GM21717 (cell line): ENCODE data around the gene NPAP1.
"Not testable (repeated sequence)": the region's sequence is repeated elsewhere in the genome, so short reads cannot be mapped to it uniquely, and the experiment has no call there.

Source experiments
- ATAC-seq: cut with Tn5 transposase; IDR thresholded peaks from one replicate; pipeline ENCODE4 v1.9.1; 2021; ENCODE audit warnings: mild to moderate bottlenecking, moderate library complexity; ENCODE audit not compliant: unreplicated experiment

NPAP1 gene

GRCh38 chr15:24675332-24676144 lies at the start of gene NPAP1:
Gene NPAP1, plus strand, starts transcription at chr15:24675775. Its CDS starts 93 bp downstream, at chr15:24675868.
- no peak for ATAC-seq

GRCh38 chr15:24627443-24627842 lies 48.1 kb upstream of the NPAP1 start:
- ATAC-seq = no peak

- no peak for ATAC-seq
Observed at GRCh38 chr15:24633082-24633481, 42.5 kb upstream of the NPAP1 start.

GRCh38 chr15:24639412-24639811 lies 36.2 kb upstream of the NPAP1 start:
- not testable (repeated sequence) for ATAC-seq

GRCh38 chr15:24645627-24646026 lies 29.9 kb upstream of the NPAP1 start:
- ATAC-seq = no peak

GRCh38 chr15:24659622-24660021 lies 16.0 kb upstream of the NPAP1 start:
- ATAC-seq = no peak

- ATAC-seq = no peak
Observed at GRCh38 chr15:24662991-24663390, 12.6 kb upstream of the NPAP1 start.

- no peak for ATAC-seq
Observed at GRCh38 chr15:24676431-24676830, 856 bp downstream of the NPAP1 start.

GRCh38 chr15:24678485-24678884 lies 2.9 kb downstream of the NPAP1 start:
- ATAC-seq = no peak

- ATAC-seq = no peak
Observed at GRCh38 chr15:24682002-24682401, 6.4 kb downstream of the NPAP1 start.

GRCh38 chr15:24682905-24683304 lies 7.3 kb downstream of the NPAP1 start:
- ATAC-seq = not testable (repeated sequence)

GRCh38 chr15:24683736-24684135 lies 8.2 kb downstream of the NPAP1 start:
- no peak for ATAC-seq

- no peak for ATAC-seq
Observed at GRCh38 chr15:24684313-24684712, 8.7 kb downstream of the NPAP1 start.

- no peak for ATAC-seq
Observed at GRCh38 chr15:24696201-24696600, 20.6 kb downstream of the NPAP1 start.

- ATAC-seq = no peak
Observed at GRCh38 chr15:24696842-24697241, 21.3 kb downstream of the NPAP1 start.

GRCh38 chr15:24718289-24719082 lies 42.9 kb downstream of the NPAP1 start:
- no peak for ATAC-seq

GRCh38 chr15:24729760-24730159 lies 54.2 kb downstream of the NPAP1 start:
- ATAC-seq = no peak
